Neural cell (in vitro differentiated cells): ENCODE measurements around the gene SKIC8. TPM values are rescaled to one million over a fixed set of nuclear protein-coding genes. Genes with fewer than 3 reads are reported as not detected.

ENCODE experiments used
- H2AFZ ChIP-seq: fragments of 200-600, 300-800 bp; sonication (generic), shearing (Covaris generic); 2 replicates; pipeline ENCODE4 v1.6.0; 2014; ENCODE audit warnings: low read depth, mild to moderate bottlenecking, antibody characterized with exemption, low read length, moderate library complexity
- H3F3A ChIP-seq: fragments of 200-600 bp; shearing (Covaris generic); 2 replicates; pipeline ENCODE4 v1.6.1; 2016; ENCODE audit warnings: mild to moderate bottlenecking, moderate library complexity, mixed read lengths, antibody characterized with exemption, low read length; ENCODE audit not compliant: insufficient read depth, poor library complexity, severe bottlenecking
- H3K27ac ChIP-seq: fragments of 200-600, 300-800 bp; sonication (generic), shearing (Covaris generic); 2 replicates; pipeline ENCODE4 v1.5.1; 2014; ENCODE audit warnings: mild to moderate bottlenecking, low read length, moderate library complexity
- H3K27me3 ChIP-seq: fragments of 300-800, 200-600 bp; sonication (generic), shearing (Covaris generic); 2 replicates; pipeline ENCODE4 v1.6.0; 2014; ENCODE audit warnings: mild to moderate bottlenecking, low read depth, low read length, moderate library complexity; ENCODE audit not compliant: insufficient read depth
- H3K36me3 ChIP-seq: fragments of 300-800, 200-600 bp; sonication (generic), shearing (Covaris generic); 2 replicates; pipeline ENCODE4 v1.5.1; 2014; ENCODE audit warnings: mild to moderate bottlenecking, antibody characterized with exemption, low read length, moderate library complexity; ENCODE audit not compliant: insufficient read depth
- H3K4me2 ChIP-seq: fragments of 300-800, 200-600 bp; sonication (generic), shearing (Covaris generic); 2 replicates; pipeline ENCODE4 v1.6.0; 2014; ENCODE audit warnings: mild to moderate bottlenecking, low read length
- H3K4me3 ChIP-seq: fragments of 300-800, 200-600 bp; sonication (generic), shearing (Covaris generic); 2 replicates; pipeline ENCODE4 v1.5.1; 2014; ENCODE audit warnings: mild to moderate bottlenecking, low read length, moderate library complexity
- H3K79me2 ChIP-seq: fragments of 200-600 bp; shearing (Covaris generic); replicated peaks from 2 replicates; pipeline ENCODE4 v1.6.0; 2014; ENCODE audit warnings: mild to moderate bottlenecking, low read length, moderate library complexity; ENCODE audit not compliant: insufficient read depth
- H3K9ac ChIP-seq: fragments of 300-800, 200-600 bp; sonication (generic), shearing (Covaris generic); 2 replicates; pipeline ENCODE4 v1.6.1; 2016; ENCODE audit warnings: mild to moderate bottlenecking, low read length, mixed read lengths
- H3K9me2 ChIP-seq: fragments of 200-600 bp; shearing (Covaris generic); 2 replicates; pipeline ENCODE4 v1.6.1; 2016; ENCODE audit warnings: mild to moderate bottlenecking, low read length, mixed read lengths; ENCODE audit not compliant: insufficient read depth
- H3K9me3 ChIP-seq: fragments of 200-600, 300-800 bp; sonication (generic), shearing (Covaris generic); 2 replicates; pipeline ENCODE4 v1.6.1; 2016; ENCODE audit warnings: mild to moderate bottlenecking, mixed run types, low read length, moderate library complexity, mixed read lengths
- H4K20me1 ChIP-seq: fragments of 200-600 bp; shearing (Covaris generic); 2 replicates; pipeline ENCODE4 v1.6.1; 2016; ENCODE audit warnings: mild to moderate bottlenecking, mixed run types; ENCODE audit not compliant: insufficient read depth
- EP300 ChIP-seq: fragments of 450-650 bp; conservative IDR thresholded peaks from 2 replicates; pipeline ENCODE4 v1.6.1; 2014; ENCODE audit warnings: antibody characterized with exemption, mild to moderate bottlenecking, moderate library complexity; ENCODE audit not compliant: poor library complexity, severe bottlenecking
- EZH2 ChIP-seq: fragments of 200-600, 300-800 bp; shearing (Covaris generic), sonication (generic); IDR thresholded peaks from 2 replicates; pipeline ENCODE4 v1.6.1; 2014; ENCODE audit warnings: antibody characterized with exemption, low read length, borderline replicate concordance, mild to moderate bottlenecking; ENCODE audit not compliant: insufficient read depth, poor library complexity, severe bottlenecking
- MXI1 ChIP-seq: fragments of 450-650 bp; conservative IDR thresholded peaks from 2 replicates; pipeline ENCODE4 v1.6.1; 2014; ENCODE audit warnings: antibody characterized with exemption, mild to moderate bottlenecking; ENCODE audit not compliant: poor library complexity, severe bottlenecking
- POLR2AphosphoS5 ChIP-seq: IDR thresholded peaks from 2 replicates; pipeline ENCODE4 v1.6.1; 2012
- RAD21 ChIP-seq: fragments of 450-650 bp; conservative IDR thresholded peaks from 2 replicates; pipeline ENCODE4 v1.6.1; 2014; ENCODE audit warnings: antibody characterized with exemption, mild to moderate bottlenecking, moderate library complexity
- SMC3 ChIP-seq: fragments of 450-650 bp; conservative IDR thresholded peaks from 2 replicates; pipeline ENCODE4 v1.6.1; 2014; ENCODE audit warnings: antibody characterized with exemption, mild to moderate bottlenecking, moderate library complexity; ENCODE audit not compliant: poor library complexity
- TAF1 ChIP-seq: IDR thresholded peaks from 2 replicates; pipeline ENCODE4 v1.6.1; 2012; ENCODE audit warnings: low read depth
- polyA plus RNA-seq: library from polyadenylated mRNA; depleted of rRNA; stranded (reverse); fragments of >200 nt; gene quantifications from 2 replicates; pipeline ENCODE4 v1.2.3, GENCODE V29; 2014
- TF ChIP-seq, protein P1 (sequence below): fragments of 450-650 bp; IDR thresholded peaks from 2 replicates; pipeline ENCODE4 v1.5.1; 2014; ENCODE audit warnings: antibody characterized with exemption, mild to moderate bottlenecking, moderate library complexity; ENCODE audit not compliant: poor library complexity, severe bottlenecking
- TF ChIP-seq, protein P2 (sequence below): IDR thresholded peaks from 2 replicates; pipeline ENCODE4 v1.6.1; 2012; ENCODE audit warnings: borderline replicate concordance

The SKIC8 gene
- polyA plus RNA-seq, 1 donor from 2014 or later, result 170 TPM

DNA sequence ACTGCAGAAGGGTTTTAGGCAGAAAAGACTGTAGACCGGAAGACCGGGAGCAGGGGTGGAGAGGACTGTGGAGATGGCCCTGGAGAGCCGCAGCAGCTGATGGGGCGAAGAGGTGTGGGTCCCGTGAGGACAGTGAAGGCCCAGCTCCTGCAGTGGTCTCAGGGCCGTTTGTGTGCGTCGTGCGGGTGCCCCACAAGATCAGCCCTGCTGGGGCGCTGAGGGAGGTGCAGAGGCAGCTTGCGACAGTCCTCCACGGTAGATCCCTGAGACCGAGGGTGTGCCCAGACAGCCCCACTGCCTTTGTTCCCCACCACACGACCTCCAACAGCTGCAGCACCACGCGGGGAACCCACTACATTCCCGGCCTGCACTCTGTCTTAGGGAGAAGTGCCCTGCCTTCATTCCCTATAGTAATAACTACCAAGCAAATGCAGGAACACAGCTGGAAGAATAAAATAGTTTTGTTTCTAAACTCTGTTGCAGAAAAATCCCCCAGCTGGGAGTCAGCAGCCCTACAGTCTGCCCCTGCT, 21.7 kb upstream of the SKIC8 start:
- no peak overlapping the region for H3K9ac ChIP-seq
- H3K9me2 ChIP-seq, result no peaks in the 10 kb centered on the region
- H3F3A ChIP-seq, result no peaks in the 10 kb centered on the region
- no peaks in the 10 kb centered on the region for H3K36me3 ChIP-seq
- H3K79me2 ChIP-seq, result no peaks in the 10 kb centered on the region
- H3K9me3 ChIP-seq, result no peaks in the 10 kb centered on the region
- no peak overlapping the region for H3K4me2 ChIP-seq
- no peak overlapping the region for H2AFZ ChIP-seq
- H3K27ac ChIP-seq, result no peak overlapping the region
- H4K20me1 ChIP-seq, result no peaks in the 10 kb centered on the region
- TF ChIP-seq POLR2AphosphoS5, result no peak
- TF ChIP-seq EP300, result no peak
- TF ChIP-seq RAD21, result no peak
- TF ChIP-seq, protein P1, sequence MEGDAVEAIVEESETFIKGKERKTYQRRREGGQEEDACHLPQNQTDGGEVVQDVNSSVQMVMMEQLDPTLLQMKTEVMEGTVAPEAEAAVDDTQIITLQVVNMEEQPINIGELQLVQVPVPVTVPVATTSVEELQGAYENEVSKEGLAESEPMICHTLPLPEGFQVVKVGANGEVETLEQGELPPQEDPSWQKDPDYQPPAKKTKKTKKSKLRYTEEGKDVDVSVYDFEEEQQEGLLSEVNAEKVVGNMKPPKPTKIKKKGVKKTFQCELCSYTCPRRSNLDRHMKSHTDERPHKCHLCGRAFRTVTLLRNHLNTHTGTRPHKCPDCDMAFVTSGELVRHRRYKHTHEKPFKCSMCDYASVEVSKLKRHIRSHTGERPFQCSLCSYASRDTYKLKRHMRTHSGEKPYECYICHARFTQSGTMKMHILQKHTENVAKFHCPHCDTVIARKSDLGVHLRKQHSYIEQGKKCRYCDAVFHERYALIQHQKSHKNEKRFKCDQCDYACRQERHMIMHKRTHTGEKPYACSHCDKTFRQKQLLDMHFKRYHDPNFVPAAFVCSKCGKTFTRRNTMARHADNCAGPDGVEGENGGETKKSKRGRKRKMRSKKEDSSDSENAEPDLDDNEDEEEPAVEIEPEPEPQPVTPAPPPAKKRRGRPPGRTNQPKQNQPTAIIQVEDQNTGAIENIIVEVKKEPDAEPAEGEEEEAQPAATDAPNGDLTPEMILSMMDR, result no peak
- TF ChIP-seq EZH2, result no peak
- TF ChIP-seq SMC3, result no peak
- no peak for TF ChIP-seq TAF1
- TF ChIP-seq, protein P2, sequence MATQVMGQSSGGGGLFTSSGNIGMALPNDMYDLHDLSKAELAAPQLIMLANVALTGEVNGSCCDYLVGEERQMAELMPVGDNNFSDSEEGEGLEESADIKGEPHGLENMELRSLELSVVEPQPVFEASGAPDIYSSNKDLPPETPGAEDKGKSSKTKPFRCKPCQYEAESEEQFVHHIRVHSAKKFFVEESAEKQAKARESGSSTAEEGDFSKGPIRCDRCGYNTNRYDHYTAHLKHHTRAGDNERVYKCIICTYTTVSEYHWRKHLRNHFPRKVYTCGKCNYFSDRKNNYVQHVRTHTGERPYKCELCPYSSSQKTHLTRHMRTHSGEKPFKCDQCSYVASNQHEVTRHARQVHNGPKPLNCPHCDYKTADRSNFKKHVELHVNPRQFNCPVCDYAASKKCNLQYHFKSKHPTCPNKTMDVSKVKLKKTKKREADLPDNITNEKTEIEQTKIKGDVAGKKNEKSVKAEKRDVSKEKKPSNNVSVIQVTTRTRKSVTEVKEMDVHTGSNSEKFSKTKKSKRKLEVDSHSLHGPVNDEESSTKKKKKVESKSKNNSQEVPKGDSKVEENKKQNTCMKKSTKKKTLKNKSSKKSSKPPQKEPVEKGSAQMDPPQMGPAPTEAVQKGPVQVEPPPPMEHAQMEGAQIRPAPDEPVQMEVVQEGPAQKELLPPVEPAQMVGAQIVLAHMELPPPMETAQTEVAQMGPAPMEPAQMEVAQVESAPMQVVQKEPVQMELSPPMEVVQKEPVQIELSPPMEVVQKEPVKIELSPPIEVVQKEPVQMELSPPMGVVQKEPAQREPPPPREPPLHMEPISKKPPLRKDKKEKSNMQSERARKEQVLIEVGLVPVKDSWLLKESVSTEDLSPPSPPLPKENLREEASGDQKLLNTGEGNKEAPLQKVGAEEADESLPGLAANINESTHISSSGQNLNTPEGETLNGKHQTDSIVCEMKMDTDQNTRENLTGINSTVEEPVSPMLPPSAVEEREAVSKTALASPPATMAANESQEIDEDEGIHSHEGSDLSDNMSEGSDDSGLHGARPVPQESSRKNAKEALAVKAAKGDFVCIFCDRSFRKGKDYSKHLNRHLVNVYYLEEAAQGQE, result no peak
- no peak for TF ChIP-seq MXI1
- H3K27me3 ChIP-seq, result no peaks in the 10 kb centered on the region
- no peak overlapping the region for H3K4me3 ChIP-seq

DNA sequence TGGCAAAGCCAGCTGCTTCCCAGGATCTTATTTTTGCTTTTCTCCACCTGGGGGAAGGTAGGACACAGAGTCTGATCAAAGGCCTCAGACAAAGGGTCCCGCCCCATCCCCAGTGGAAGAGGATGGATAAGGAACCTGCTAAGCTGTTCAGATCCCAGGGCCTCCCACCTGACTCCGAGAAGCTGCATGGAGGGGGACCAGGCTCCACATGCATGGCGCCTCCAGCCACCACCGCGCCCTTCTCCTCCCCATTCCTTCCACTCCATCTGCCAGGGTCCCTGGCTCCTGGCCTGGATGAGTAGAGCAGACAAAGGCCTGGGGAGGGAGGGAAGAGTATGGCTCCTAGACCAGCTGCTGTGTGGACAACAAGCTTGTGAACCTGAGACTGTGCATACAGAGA, 20.8 kb upstream of the SKIC8 start:
- Histone ChIP-seq H3K9me3 (no peaks in the 10 kb centered on the region), H3K27ac (no peak overlapping the region), H3F3A (no peaks in the 10 kb centered on the region), H3K4me2 (no peak overlapping the region), H3K9ac (no peak overlapping the region), H3K9me2 (no peaks in the 10 kb centered on the region), H3K27me3 (no peaks in the 10 kb centered on the region), H3K36me3 (no peaks in the 10 kb centered on the region), H3K79me2 (no peaks in the 10 kb centered on the region), H2AFZ (no peak overlapping the region), H4K20me1 (no peaks in the 10 kb centered on the region), H3K4me3 (no peak overlapping the region)
- TF ChIP-seq, protein P2, result no peak
- TF ChIP-seq, protein P1, result no peak
- TF ChIP-seq TAF1, result no peak
- TF ChIP-seq EP300, result no peak
- TF ChIP-seq POLR2AphosphoS5, result no peak
- no peak for TF ChIP-seq EZH2
- TF ChIP-seq SMC3, result no peak
- no peak for TF ChIP-seq MXI1
- TF ChIP-seq RAD21, result no peak
